Cardiac septum (tissue), 1 donor: ENCODE results near the gene PAFAH1B2. TPM values are rescaled to one million over a fixed set of nuclear protein-coding genes. Genes with fewer than 3 reads are reported as not detected.
"Not testable (repeated sequence)": the region's sequence is repeated elsewhere in the genome, so short reads cannot be mapped to it uniquely, and the experiment has no call there.

Source experiments
- DNase-seq: peaks from one replicate; pipeline ENCODE4 v3.0.0-alpha.2; 2020; ENCODE audit warnings: low spot score
- intact Hi-C: fragments of 100-400 bp; cut with DNase I; formaldehyde crosslinking; loops from one replicate; pipeline ENCODE4 v1.14.0; 2022
- total RNA-seq: library from RNA; stranded (reverse); fragmentation: NEBNext Ultra II Directional; extraction: Animal tissue kit (Norgen Biotek cat#: 25700); gene quantifications from one replicate; pipeline ENCODE4 v1.2.1, GENCODE V29; 2021
- donor health status: DM: no; HTN: no; CAD: no.

PAFAH1B2 gene
- total RNA-seq, 1 donor from 2014 or later = 68.9 TPM

DNA sequence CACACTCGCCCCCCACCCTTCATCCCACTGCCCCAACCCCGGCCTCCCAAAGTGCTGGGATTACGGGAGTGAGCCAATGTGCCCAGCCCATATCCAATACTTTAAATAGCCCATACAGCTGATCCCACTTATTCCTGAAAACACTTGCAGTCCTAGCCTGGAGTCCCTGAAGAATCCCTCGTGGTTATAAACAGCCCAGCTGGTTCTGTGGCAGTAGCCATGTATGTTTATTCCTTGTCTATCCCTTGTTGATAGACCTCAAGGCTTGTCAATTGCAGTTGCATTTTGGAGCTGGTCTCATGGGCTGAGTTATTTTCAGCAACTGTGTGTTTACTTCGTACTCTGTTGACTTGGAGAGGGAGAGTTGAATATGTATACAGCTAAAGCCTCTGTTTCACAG, 21.5 kb upstream of the PAFAH1B2 start:
- intact Hi-C loops = no loop called here
- no peak for DNase-seq

DNA sequence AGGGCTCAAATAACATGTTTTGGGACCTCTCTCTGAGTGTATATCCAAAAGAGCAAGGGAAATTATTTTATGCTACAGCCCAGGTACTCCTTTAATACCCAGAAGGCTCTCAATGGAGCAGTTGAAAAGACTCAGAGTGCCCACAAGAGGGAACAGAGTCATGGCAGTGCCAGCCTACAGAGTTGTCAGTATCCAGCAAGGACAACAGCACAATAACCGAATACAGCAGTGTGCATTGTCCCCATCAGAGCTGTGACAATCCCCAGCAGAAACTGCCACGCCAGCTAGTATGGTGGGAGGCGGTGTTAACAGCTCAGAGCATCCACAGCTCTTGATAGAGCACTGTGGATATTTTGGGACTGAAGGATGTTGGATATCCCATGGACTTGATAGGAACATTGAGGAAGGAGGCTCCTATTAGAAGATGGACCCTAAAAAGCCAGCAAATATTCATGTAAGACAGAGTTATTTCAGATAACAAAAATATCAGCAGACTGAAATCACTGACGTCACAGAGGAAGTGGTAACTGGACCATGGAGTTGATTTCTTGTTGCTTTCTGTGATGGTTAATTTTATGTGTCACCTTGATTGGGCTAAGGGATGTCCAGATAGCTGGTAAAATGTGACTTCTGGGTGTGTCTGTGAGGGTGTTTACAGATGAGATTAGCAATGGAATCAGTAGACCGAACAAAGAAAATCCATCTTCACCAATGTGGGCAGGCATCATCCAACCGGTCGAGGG, 17.7 kb upstream of the PAFAH1B2 start:
- intact Hi-C loops = no loop called here
- DNase-seq = no peak

DNA sequence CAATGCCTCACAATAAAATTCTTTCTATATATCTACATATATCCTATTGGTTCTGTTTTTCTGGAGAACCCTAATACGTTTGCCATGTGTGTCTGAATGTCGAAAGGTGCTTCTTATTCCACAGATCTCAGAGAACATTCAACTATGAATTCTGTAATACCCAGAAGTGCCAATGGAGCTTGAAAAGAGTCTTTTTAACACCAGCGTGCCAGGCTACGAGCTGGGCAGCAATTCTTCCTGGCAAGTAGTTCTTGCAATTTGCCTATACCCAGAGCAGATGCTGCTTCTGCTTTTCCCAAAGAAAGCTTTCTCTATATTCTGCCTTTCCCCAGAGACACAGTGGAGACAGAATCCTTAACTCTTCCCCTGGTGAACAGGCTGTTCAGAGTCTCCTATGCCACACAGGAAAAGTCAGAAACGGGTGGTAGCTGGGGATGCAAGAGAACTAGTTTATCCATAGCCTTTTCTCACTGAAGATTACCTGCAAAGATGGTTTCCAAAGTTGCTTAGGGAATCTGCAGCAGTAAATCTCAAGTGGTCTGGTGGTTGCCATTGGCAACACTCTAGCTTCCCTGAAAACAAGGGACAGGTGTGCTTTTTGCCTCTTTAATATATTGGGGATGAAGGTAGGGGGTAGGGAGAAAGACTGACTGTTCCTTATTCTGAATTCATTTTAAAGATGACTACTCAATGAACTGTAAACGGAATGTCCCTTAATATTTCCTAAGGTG, 16.8 kb upstream of the PAFAH1B2 start:
- intact Hi-C loops = no loop called here
- DNase-seq = no peak

DNA sequence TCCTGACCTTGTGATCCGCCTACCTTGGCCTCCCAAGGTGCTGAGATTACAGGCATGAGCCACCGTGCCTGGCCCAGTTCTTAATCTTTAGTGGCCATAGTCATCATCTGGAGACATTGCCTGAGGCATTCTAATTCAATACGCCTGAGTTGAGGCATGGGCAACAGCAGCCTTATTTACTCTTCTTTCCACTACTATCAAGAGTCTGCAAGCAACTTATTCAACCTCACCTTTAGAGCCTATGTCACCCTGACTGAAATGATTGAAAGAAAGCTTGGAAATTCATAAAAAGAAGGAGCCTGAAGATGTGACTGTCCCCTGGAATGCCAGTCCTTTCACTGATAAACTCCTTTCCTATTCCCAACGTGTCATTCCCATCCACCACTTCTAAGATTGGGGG, 15.8 kb upstream of the PAFAH1B2 start:
- DNase-seq = no peak
- intact Hi-C loops = no loop called here

DNA sequence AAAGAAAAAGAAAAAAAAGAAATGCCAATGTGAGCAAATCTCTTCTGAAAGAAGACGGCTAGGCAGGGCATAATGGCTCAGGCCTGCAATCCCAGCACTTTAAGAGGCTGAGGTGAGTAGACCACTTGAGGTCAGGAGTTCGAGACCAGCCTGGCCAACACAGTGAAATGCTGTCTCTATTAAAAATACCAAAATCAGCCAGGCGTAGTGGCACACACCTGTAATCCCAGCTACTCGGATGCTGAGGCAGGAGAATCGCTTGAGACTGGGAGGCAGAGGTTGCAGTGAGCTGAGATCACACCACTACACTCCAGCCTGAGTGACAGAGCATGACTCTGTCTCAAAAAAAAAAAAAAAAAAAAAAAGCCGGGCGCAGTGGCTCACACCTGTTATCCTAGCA, 13.7 kb upstream of the PAFAH1B2 start:
- intact Hi-C loops, DNase-seq: not testable (repeated sequence)

DNA sequence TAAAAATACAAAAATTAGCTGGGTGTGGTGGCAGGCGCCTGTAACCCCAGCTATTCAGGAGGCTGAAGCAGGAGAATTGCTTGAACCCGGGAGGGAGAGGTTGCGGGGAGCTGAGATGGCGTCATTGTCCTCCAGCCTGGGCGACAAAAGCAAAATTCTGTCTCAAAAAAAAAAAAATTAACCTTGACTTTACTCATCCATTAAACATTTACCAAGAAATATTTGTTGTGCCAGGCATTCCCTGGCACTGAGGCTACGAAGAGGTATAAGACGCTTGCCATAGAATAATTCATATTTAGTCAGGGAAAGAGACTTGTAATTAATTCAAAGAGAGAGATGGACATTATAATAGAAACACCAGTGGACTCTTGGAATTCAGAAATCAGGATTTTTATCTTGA, 13.2 kb upstream of the PAFAH1B2 start:
- intact Hi-C loops = no loop called here
- no peak for DNase-seq

DNA sequence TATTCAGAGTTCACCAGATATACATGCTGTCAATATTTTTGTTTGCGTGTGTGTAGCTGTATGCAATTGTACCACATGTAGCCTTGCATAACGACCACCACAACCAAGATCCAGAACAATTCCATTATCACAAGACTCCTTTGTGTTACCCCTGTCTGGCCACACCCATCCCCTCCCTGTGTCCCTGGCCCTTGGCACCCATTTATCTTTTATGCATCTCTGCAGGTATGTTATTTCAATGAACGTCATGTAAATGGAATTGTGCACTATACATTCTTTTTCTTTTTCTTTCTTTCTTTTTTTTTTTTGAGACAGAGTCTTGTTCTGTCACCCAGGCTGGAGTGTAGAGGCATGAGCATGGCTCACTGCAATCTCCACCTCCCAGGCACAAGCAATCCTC, 9.7 kb upstream of the PAFAH1B2 start:
- DNase-seq = no peak
- intact Hi-C loops = no loop called here

DNA sequence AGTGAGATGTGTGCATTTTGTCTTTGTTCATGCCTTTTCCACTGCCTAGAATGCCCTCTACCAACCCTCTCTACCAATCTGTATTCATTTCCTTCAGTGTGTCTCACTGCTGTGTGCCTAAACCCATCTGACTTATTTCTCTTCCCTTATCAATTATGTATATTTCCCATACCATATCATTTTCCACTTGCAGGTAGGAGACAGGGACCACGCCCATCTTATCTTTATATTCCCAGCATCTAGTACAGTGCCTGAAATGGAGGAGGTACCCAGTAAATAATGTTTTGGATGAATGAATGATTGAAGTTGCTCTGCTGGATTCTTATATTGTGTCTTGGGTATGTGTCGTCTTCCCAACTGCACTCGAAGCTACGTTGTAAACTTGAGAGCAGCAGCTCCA, 9.1 kb upstream of the PAFAH1B2 start:
- intact Hi-C loops, DNase-seq: not testable (repeated sequence)

DNA sequence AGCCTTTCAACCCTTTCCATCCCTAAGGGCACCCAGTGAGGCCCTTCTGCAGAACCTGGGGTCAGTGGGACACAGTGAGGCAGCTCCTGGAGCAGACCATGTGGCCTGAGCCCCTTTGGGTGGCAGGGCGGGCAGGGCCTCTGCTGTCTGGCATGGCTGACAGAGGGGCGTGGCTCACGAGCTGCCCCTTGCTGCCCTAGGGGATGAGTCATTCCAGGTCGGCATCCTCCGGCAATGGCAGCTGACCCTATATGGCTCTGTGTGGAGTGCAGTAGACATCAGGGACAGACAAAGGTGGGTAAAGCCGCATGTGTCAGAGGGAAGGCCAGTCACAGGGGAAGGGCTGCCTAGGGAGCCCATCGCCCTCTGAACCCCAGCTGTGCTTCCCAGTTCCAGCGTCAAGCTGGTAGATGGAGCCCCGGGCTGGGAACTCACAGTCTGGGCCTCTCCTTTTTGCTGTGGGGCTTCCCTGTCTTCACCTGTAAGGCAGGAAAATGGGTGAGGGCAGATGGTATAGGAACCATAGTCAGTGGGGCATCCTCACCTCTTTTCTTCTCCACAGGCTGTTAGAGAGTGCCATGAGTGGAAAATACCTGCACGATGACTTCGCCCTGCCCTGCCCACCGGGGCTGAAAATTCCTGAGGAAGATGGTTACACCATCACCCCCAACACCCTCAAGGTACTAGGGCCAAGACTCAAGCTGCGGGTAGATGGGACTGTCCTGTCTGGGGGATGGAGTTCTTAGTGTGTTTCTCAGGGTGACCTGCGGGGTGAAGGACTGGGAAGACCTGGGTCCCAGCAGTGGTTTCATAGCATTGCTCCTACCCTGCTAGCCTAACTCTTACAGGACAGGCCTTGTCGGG, 6.6 kb upstream of the PAFAH1B2 start:
- DNase-seq, intact Hi-C loops: not testable (repeated sequence)

DNA sequence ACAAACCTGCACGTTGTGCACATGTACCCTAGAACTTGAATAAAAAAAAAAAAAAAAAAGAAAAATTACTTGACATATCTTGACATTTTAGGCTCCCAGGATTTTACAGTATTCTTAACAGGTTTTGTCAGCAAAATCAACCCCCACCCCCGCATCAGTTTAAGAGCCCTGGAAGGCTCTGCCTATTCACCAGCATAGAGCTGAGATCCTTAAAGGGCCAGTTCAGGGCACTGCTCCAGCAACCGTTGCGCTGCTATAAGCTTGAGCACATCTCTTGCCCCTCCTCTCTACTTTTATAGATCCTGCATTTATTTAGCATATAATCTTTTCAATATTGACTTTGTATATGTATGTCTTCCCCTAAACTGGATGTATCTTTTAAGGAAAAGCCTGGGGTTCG, 697 bp upstream of the PAFAH1B2 start:
- intact Hi-C loops = loop anchor here (5.0 kb wide), 1 partner anchor 89 kb away; the partner anchor contains the start of genes PCSK7 and RNF214
- no peak for DNase-seq

DNA sequence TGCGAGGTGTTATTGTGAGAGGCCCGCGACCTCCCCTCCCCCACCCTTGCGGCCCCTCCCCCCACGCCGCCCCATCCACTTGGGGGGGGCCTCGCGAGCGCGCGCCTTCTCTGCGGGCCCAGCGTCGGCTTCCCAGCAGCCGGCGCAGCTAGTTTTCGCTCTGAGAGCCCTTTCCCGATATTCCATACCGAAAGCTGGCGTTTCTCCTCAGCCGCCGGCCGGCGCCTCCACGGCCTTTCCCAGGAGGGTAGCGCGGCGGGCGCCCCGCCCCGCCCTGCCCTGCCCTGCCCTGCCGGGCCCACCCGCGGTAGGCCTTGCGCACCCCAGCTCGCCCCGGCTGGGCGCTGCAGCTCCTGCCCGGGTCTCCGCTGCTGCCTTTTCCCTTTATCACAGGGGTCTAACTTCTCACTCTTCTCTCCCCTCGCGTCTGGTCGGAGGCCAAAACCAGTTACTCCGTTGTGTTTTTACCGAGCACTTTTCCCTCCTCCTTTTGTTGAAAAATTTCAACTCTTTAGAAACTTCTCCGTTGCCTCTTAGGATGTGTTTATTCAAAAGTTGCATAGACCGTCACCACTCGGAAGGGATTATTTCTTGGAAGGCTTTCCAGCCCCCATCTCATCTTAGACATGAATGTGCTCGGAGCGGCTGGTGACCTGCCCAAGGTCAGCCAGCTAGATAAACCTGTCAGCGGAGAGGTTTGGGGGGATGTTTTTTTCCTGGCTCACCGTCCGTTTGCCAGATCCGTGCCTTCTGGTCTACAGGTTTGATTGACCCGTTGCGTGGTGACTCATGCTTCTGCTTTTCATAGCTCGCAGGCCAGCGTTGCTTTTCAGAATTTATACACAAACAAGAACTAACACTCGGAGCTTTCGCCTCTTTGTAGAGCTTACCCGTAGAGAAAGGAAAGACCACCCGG, 648 bp downstream of the PAFAH1B2 start:
- intact Hi-C loops = loop anchor here (2.0 to 5.0 kb wide), 2 partner anchors 34 to 88 kb away; partner anchors contain the start of genes PCSK7, RNF214 and SIDT2
- DNase-seq = peak; percentile 88

DNA sequence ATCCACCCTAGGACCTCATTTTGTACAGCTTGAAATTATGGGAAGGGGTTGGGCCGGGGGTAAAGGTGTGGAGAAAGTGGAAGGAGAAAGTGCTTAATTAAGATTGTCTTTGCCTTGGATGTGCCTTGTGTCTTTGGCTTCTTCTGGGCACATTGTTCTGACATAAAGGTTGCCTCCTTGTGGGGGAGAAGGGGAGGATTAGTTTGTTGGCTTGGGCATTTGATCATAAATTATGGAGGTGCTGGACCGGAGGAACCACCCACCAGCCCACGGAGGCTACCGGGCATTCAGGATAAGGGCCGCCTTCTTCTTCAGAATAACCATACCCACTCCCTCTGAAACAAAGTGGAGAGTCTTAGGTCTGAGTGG, 1.3 kb downstream of the PAFAH1B2 start:
- intact Hi-C loops = loop anchor here (2.0 kb wide), 1 partner anchor 33 kb away; the partner anchor contains the start of gene SIDT2
- DNase-seq = no peak

DNA sequence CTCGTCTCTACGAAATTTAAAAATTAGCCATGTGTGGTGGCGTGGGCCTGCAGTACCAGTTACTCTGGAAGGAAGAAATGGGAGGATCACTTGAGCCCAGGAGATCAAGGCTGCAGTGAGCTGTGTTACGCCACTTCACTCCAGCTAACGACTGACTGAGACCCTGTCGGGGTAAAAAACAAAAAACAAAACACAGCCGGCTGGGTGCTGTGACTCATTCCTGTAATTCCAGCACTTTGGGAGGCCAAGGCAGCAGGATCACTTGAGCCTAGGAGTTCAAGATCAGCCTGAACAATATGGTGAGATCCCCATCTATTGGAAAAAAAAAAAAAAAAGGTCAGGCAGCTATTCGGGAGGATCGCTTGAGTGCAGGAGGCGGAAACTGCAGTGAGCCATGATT, 2.4 kb downstream of the PAFAH1B2 start:
- DNase-seq = no peak
- intact Hi-C loops = no loop called here

DNA sequence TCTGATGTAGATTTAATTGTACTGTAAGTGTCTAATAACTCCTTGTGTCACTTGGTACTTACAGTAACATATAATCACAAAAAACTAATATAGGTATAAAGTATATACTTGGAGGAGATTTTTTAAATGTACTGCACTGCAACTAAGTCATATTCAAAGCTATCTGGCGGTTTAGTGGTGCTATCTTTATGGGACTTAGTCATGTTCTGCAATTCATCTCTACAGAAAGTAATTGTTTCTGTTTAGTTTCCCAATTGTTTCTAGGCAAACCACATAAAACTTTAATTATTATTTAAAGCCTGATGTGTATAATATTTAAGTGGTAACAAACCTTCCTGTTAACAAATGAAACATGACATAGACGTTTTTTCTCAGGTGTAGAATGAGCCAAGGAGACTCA, 8.0 kb downstream of the PAFAH1B2 start:
- no peak for DNase-seq
- intact Hi-C loops = no loop called here

DNA sequence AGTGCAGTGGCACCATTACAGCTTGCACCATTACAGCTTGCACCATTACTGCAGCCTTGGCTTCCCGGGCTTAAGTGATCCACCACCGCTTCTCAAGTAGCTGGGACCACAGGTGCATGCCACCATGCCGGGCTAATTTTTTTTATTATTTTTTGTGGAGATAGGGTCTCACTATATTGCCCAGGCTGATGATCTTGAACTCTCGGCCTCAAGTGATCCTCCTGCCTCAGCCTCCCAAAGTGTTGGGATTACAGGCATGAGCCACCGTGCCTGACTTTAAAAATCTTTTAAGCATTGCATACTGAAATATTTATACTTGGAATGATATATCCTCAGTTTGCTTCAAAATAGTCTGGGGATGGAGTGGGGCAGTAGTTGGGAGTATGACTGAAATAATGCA, 10.4 kb downstream of the PAFAH1B2 start:
- intact Hi-C loops = no loop called here

DNA sequence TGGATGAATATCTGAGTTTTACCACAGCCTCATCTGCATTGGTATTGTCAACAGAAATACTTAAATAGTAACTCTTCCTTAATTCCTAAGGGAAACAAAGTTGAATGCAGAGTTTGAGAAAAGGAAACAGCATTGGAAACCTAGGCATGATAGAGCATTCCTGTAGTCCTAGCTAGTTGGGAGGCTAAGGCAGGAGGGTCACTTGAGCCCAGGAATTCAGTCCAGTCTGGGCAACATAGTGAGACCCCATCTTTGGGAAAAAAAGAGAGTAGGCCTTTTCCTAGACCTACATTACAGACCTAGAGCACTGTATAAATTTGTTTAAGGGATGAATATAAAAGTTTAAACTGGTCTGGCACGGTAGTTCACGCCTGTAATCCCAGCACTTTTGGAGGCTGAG, 13.4 kb downstream of the PAFAH1B2 start:
- intact Hi-C loops = no loop called here
- DNase-seq = no peak

More for the DNA sequence above, 10.4 kb downstream of the PAFAH1B2 start:
- DNase-seq = no peak

DNA sequence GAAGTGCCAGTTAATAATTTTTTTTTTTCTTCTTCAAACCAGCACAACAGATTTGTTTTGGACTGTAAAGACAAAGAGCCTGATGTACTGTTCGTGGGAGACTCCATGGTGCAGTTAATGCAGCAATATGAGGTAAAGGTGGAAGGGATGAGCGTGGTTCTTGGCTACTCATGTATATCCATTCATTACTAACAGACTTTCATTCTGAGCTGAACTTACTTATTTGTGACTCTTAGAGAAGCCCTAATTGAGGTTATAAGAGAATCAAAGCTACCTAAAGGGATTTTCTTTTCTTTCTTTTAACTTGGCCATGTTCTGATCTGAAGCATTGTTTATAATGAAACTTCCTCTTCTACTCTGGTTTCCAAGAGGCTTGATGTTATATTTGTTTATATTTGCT, 15.8 kb downstream of the PAFAH1B2 start:
- no peak for DNase-seq
- intact Hi-C loops = no loop called here

DNA sequence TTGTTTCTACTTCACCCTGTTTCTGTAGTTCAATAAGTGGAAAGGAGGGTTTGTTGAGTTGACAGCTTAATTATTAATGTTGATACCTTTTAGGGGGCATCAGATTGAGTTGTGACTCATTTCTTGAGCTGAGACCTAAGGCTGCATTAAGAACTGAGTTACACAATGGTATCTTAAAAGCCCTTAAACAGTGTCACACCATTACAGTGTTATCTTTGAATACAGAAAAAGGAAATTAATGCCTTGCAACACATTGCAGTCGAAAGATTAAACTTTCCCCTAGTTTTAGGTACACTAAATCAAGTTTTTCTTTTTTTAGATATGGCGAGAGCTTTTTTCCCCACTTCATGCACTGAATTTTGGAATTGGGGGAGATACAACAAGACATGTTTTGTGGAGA, 16.7 kb downstream of the PAFAH1B2 start:
- no peak for DNase-seq
- intact Hi-C loops = no loop called here

DNA sequence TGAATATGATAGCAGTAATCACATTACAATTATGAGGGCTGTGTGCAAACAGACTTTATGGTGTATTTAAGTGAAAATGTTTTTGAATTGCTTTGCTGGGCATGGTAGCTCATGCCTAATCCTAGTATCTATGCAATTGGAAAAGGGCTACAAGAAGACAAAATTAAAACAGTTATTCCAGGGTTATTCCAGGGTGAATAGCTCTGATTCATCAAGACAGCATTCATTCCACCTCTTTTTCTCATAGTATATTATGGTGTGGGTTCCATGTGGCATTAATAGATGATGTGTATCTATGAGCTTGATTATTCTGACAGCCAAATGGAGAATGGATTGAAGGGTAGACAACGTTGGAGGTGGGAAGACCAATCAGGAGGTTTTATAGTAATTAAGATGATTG, 22.4 kb downstream of the PAFAH1B2 start:
- intact Hi-C loops = no loop called here
- DNase-seq = no peak
